HEK293 (cell line): ENCODE results near the gene OPA3.
A peak's percentile ranks its signal among the peaks of the same experiment; 100 is the strongest.

Experiments
- BCL11B ChIP-seq: fragments of 450-650 bp; formaldehyde crosslinking; IDR thresholded peaks from 2 replicates; pipeline ENCODE4 v1.5.1; 2016; ENCODE audit warnings: low read depth, missing biosample characterization, missing genetic modification characterization
- FEZF1 ChIP-seq: fragments of 450-650 bp; formaldehyde crosslinking; IDR thresholded peaks from 2 replicates; pipeline ENCODE4 v1.5.1; 2016; ENCODE audit warnings: missing biosample characterization, missing genetic modification characterization
- GLI2 ChIP-seq: fragments of 450-650 bp; formaldehyde crosslinking; IDR thresholded peaks from 2 replicates; pipeline ENCODE4; 2017; ENCODE audit warnings: missing biosample characterization, missing genetic modification characterization, low read depth, borderline replicate concordance
- GLIS2 ChIP-seq: fragments of 450-650 bp; formaldehyde crosslinking; IDR thresholded peaks from 2 replicates; pipeline ENCODE4 v1.5.1; 2016; ENCODE audit warnings: missing biosample characterization, missing genetic modification characterization
- HIC1 ChIP-seq: fragments of 450-650 bp; formaldehyde crosslinking; IDR thresholded peaks from 2 replicates; pipeline ENCODE4 v1.5.1; 2016; ENCODE audit warnings: missing biosample characterization, missing genetic modification characterization
- HOXC10 ChIP-seq: sonication (generic); formaldehyde crosslinking; IDR thresholded peaks from 2 replicates; pipeline ENCODE4 v1.8.1; 2023; ENCODE audit warnings: mild to moderate bottlenecking, missing genetic modification reagents
- INSM2 ChIP-seq: fragments of 450-650 bp; formaldehyde crosslinking; IDR thresholded peaks from 2 replicates; pipeline ENCODE4 v1.5.1; 2016; ENCODE audit warnings: missing biosample characterization, missing genetic modification characterization
- MEIS1 ChIP-seq: sonication (generic); formaldehyde crosslinking; IDR thresholded peaks from 2 replicates; pipeline ENCODE4 v1.8.1; 2022; ENCODE audit warnings: missing genetic modification reagents, mild to moderate bottlenecking, borderline replicate concordance
- TSHZ1 ChIP-seq: fragments of 450-650 bp; formaldehyde crosslinking; IDR thresholded peaks from 2 replicates; pipeline ENCODE4 v1.5.1; 2016; ENCODE audit warnings: missing biosample characterization, missing genetic modification characterization, borderline replicate concordance
- YY2 ChIP-seq: fragments of 450-650 bp; formaldehyde crosslinking; IDR thresholded peaks from 2 replicates; pipeline ENCODE4 v1.5.1; 2016; ENCODE audit warnings: missing biosample characterization, missing genetic modification characterization
- ZFHX2 ChIP-seq: fragments of 450-650 bp; formaldehyde crosslinking; conservative IDR thresholded peaks from 2 replicates; pipeline ENCODE4 v1.5.1; 2016; ENCODE audit warnings: missing biosample characterization, missing genetic modification characterization
- ZNF146 ChIP-seq: fragments of 450-650 bp; formaldehyde crosslinking; IDR thresholded peaks from 2 replicates; pipeline ENCODE4 v1.5.1; 2016; ENCODE audit warnings: missing biosample characterization, missing genetic modification characterization
- ZNF175 ChIP-seq: fragments of 450-650 bp; formaldehyde crosslinking; IDR thresholded peaks from 2 replicates; pipeline ENCODE4 v1.5.1; 2016; ENCODE audit warnings: missing biosample characterization, missing genetic modification characterization
- ZNF211 ChIP-seq: fragments of 450-650 bp; formaldehyde crosslinking; IDR thresholded peaks from 2 replicates; pipeline ENCODE4 v1.5.1; 2016; ENCODE audit warnings: low read depth, missing biosample characterization, missing genetic modification characterization
- ZNF23 ChIP-seq: fragments of 450-650 bp; formaldehyde crosslinking; IDR thresholded peaks from 2 replicates; pipeline ENCODE4 v1.5.1; 2016; ENCODE audit warnings: missing biosample characterization, missing genetic modification characterization, borderline replicate concordance
- ZNF266 ChIP-seq: fragments of 450-650 bp; formaldehyde crosslinking; IDR thresholded peaks from 2 replicates; pipeline ENCODE4 v1.5.1; 2016; ENCODE audit warnings: missing biosample characterization, missing genetic modification characterization, low read depth
- ZNF350 ChIP-seq: fragments of 450-650 bp; formaldehyde crosslinking; IDR thresholded peaks from 2 replicates; pipeline ENCODE4 v1.5.0; 2017; ENCODE audit warnings: missing biosample characterization, mild to moderate bottlenecking, missing genetic modification characterization
- ZNF391 ChIP-seq: fragments of 450-650 bp; formaldehyde crosslinking; IDR thresholded peaks from 2 replicates; pipeline ENCODE4 v1.5.1; 2016; ENCODE audit warnings: low read depth, missing biosample characterization, missing genetic modification characterization, borderline replicate concordance
- ZNF398 ChIP-seq: fragments of 450-650 bp; formaldehyde crosslinking; IDR thresholded peaks from 2 replicates; pipeline ENCODE4 v1.5.1; 2017; ENCODE audit warnings: missing biosample characterization, missing genetic modification characterization
- ZNF513 ChIP-seq: fragments of 450-650 bp; IDR thresholded peaks from 2 replicates; pipeline ENCODE4 v1.5.1; 2018; ENCODE audit warnings: missing biosample characterization, missing genetic modification characterization
- ZNF600 ChIP-seq: fragments of 450-650 bp; formaldehyde crosslinking; IDR thresholded peaks from 2 replicates; pipeline ENCODE4 v1.5.1; 2016; ENCODE audit warnings: missing biosample characterization, missing genetic modification characterization
- ZNF645 ChIP-seq: fragments of 450-650 bp; formaldehyde crosslinking; IDR thresholded peaks from 2 replicates; pipeline ENCODE4; 2016; ENCODE audit warnings: missing biosample characterization, missing genetic modification characterization
- ZNF660 ChIP-seq: fragments of 450-650 bp; IDR thresholded peaks from 2 replicates; pipeline ENCODE4 v1.5.1; 2018; ENCODE audit warnings: missing biosample characterization, mild to moderate bottlenecking, missing genetic modification characterization
- ZNF664 ChIP-seq: fragments of 450-650 bp; formaldehyde crosslinking; IDR thresholded peaks from 2 replicates; pipeline ENCODE4 v1.5.1; 2016; ENCODE audit warnings: missing biosample characterization, missing genetic modification characterization
- ZNF747 ChIP-seq: fragments of 450-650 bp; formaldehyde crosslinking; IDR thresholded peaks from 2 replicates; pipeline ENCODE4 v1.5.1; 2016; ENCODE audit warnings: missing biosample characterization, missing genetic modification characterization
- ZNF791 ChIP-seq: fragments of 450-650 bp; formaldehyde crosslinking; IDR thresholded peaks from 2 replicates; pipeline ENCODE4 v1.5.1; 2016; ENCODE audit warnings: missing biosample characterization, missing genetic modification characterization
- ZNF830 ChIP-seq: fragments of 450-650 bp; IDR thresholded peaks from 2 replicates; pipeline ENCODE4 v1.5.0; 2018; ENCODE audit warnings: missing biosample characterization, missing genetic modification characterization, low read depth, mild to moderate bottlenecking, moderate library complexity

OPA3 gene

GRCh38 chr19:45478454-45479238 is 106.0 kb downstream of the OPA3 start (continued):
- TF ChIP-seq FEZF1, result no peak
- peak; percentile 29; the same call in 1 of the 2 replicates for TF ChIP-seq ZNF350 (tag by site-specific recombination)
- no peak for TF ChIP-seq ZNF23
- peak; percentile 91 for TF ChIP-seq ZNF660 (tag by site-specific recombination)
- TF ChIP-seq ZNF747 (tag by site-specific recombination), result no peak
- no peak for TF ChIP-seq GLI2
- TF ChIP-seq ZNF513 (tag by site-specific recombination), result peak; percentile 42
- TF ChIP-seq INSM2, result no peak
- TF ChIP-seq ZNF146, result no peak
- TF ChIP-seq ZNF664 (tag by site-specific recombination), result peak; percentile 100
- TF ChIP-seq ZNF645 (tag by site-specific recombination), result no peak
- no peak; the same call in 1 of the 2 replicates for TF ChIP-seq ZNF398 (tag by site-specific recombination)
- peak; percentile 77; the same call in 1 of the 2 replicates for TF ChIP-seq ZNF391 (tag by site-specific recombination)
- TF ChIP-seq ZFHX2 (tag by site-specific recombination), result peak; percentile 68
- TF ChIP-seq YY2 (tag by site-specific recombination), result 0 out of 2 replicates have a peak, but pooled peaks have one; percentile 31
- no peak for TF ChIP-seq HIC1
- no peak for TF ChIP-seq TSHZ1 (tag by site-specific recombination)
- TF ChIP-seq BCL11B (tag by site-specific recombination), result peak; percentile 69; the same call in 1 of the 2 replicates
- TF ChIP-seq MEIS1 (CRISPR knock-in tag), result no peak
- TF ChIP-seq GLIS2 (tag by site-specific recombination), result no peak
- no peak for TF ChIP-seq HOXC10 (CRISPR knock-in tag)
- TF ChIP-seq ZNF175 (tag by site-specific recombination), result no peak
- no peak for TF ChIP-seq ZNF830 (tag by site-specific recombination)
- TF ChIP-seq ZNF211, result no peak
- TF ChIP-seq ZNF791 (tag by site-specific recombination), result no peak
- peak; percentile 65; the same call in 1 of the 2 replicates for TF ChIP-seq ZNF600
- TF ChIP-seq ZNF266 (tag by site-specific recombination), result no peak
